NB4 (cell line): Measurements from ENCODE around the gene LRP1B.

Source experiments
- DNase-seq: peaks from one replicate; pipeline ENCODE4 v3.0.0; 2010; ENCODE audit warnings: low read depth
- H3K4me3 ChIP-seq: one replicate; pipeline ENCODE4 v1.5.1; 2011; ENCODE audit warnings: mild to moderate bottlenecking, low read depth, low read length, moderate library complexity
- MYC ChIP-seq: IDR thresholded peaks from 2 replicates; pipeline ENCODE4 v1.6.1; 2011; ENCODE audit warnings: low read depth, low read length
- POLR2A ChIP-seq: IDR thresholded peaks from 2 replicates; pipeline ENCODE4 v1.6.1; 2011; ENCODE audit warnings: mild to moderate bottlenecking; ENCODE audit not compliant: insufficient read length; ENCODE audit errors: extremely low read depth
- TF ChIP-seq, protein P1 (sequence below): IDR thresholded peaks from 2 replicates; pipeline ENCODE4 v1.6.1; 2011; ENCODE audit warnings: low read depth, low read length
- TF ChIP-seq, protein P2 (sequence below): IDR thresholded peaks from one replicate; pipeline ENCODE4 v1.5.1; 2012; ENCODE audit warnings: low read depth, low read length

Gene LRP1B

DNA sequence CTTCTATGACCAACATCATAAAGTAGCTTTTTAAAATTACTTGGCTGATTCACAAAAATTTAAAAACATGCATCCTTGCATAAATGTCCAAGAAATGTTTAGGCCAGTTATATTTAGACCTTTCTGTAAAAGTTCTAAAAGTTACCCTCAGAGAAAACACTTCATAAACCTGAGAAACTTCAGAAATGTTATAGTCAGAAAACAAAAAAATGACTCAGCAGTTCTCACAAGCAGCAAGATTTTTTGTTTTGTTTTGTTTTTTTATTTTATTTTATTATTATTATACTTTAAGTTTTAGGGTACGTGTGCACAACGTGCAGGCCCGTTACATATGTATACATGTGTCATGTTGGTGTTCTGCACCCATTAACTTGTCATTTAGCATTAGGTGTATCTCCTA, 648.1 kb downstream of the LRP1B start:
- DNase-seq: no peak
- TF ChIP-seq, protein P1, sequence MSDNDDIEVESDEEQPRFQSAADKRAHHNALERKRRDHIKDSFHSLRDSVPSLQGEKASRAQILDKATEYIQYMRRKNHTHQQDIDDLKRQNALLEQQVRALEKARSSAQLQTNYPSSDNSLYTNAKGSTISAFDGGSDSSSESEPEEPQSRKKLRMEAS: no peak
- TF ChIP-seq, protein P2, sequence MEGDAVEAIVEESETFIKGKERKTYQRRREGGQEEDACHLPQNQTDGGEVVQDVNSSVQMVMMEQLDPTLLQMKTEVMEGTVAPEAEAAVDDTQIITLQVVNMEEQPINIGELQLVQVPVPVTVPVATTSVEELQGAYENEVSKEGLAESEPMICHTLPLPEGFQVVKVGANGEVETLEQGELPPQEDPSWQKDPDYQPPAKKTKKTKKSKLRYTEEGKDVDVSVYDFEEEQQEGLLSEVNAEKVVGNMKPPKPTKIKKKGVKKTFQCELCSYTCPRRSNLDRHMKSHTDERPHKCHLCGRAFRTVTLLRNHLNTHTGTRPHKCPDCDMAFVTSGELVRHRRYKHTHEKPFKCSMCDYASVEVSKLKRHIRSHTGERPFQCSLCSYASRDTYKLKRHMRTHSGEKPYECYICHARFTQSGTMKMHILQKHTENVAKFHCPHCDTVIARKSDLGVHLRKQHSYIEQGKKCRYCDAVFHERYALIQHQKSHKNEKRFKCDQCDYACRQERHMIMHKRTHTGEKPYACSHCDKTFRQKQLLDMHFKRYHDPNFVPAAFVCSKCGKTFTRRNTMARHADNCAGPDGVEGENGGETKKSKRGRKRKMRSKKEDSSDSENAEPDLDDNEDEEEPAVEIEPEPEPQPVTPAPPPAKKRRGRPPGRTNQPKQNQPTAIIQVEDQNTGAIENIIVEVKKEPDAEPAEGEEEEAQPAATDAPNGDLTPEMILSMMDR: no peak
- TF ChIP-seq POLR2A (no peak), MYC (no peak)
- H3K4me3 ChIP-seq: no peak overlapping the region

DNA sequence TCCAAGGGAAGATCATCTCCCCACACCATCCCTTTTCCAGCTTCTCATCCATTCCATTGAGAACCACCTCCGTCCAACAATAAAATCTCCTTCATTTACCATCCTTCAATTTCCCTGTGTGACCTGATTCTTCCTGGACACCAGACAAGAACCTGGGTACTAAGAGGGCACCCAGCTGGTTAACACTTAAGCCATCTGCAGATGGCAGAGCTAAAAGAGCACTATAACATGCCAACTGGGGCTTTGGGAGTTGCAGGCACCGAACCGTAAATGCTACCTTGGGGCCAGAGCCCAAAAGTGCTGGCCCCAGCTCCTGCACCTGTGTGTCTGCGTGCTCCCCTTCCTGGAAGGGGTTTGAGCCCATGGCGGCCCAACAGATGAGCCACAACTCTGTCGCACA, 655.0 kb downstream of the LRP1B start:
- no peak overlapping the region for H3K4me3 ChIP-seq
- TF ChIP-seq, protein P2: no peak
- TF ChIP-seq POLR2A (no peak), MYC (no peak)
- TF ChIP-seq, protein P1: no peak
- no peak for DNase-seq

DNA sequence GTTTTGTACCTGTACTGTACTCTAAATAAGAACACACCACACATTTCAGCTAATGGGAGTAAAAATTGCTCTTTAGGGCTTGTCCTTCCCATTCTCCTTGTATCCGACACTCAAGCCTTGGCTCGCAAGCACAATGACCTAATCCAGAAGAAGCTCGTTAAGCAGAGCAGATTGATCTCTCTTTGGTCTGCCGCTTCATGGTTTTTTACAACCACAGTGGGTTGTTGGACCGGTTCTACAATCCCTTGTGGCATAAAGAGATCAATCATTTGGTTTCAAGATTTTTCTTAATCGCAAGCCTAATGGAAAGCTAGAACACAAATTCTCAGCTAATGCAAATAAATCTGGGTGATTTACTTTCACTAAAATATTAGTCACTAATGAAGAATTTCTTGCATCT, 662.1 kb downstream of the LRP1B start:
- DNase-seq: no peak
- TF ChIP-seq, protein P2: no peak
- TF ChIP-seq MYC (no peak), POLR2A (no peak)
- TF ChIP-seq, protein P1: no peak
- no peak overlapping the region for H3K4me3 ChIP-seq

DNA sequence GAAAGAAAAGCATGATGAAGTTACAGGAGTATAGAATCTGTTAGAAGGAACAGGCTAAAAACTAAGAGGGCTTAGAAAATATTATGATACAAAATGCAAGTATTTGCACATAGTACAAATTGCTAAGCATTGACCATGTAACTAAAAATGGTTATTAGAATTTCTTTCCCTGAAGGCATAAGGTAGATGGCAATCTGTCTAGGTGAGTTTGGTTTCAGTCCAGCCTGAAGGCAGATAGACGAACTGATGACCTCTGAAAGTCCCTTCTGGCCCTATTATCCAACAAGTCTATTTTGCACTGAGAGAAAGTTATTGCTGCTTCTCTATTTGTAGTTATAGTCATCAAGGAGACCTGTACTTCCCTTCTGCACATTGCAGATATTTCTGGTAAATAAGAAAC, 663.5 kb downstream of the LRP1B start:
- TF ChIP-seq, protein P1: no peak
- TF ChIP-seq MYC: no peak
- TF ChIP-seq POLR2A: no peak
- TF ChIP-seq, protein P2: no peak
- no peak for DNase-seq
- no peak overlapping the region for H3K4me3 ChIP-seq

DNA sequence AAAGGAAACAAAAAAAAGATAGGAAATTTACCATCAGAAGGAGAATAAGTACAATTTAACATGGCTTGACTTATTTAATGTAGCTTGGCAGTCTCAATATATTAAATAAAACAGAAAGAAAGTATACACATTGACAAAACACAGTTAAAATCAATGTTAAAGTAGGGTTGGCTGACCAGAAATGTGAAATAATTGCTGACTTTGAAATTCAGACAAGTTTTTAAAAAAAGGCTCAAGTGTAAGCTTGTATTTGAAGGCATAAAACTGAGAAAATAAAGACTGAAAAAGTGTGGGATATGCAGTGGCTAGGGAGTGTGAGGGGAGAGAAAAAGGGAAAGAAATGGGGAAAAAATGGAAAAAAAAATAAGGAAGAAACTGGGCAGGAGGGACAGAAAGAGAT, 665.8 kb downstream of the LRP1B start:
- DNase-seq: no peak
- no peak overlapping the region for H3K4me3 ChIP-seq
- TF ChIP-seq, protein P1: no peak
- TF ChIP-seq, protein P2: no peak
- TF ChIP-seq MYC (no peak), POLR2A (no peak)

DNA sequence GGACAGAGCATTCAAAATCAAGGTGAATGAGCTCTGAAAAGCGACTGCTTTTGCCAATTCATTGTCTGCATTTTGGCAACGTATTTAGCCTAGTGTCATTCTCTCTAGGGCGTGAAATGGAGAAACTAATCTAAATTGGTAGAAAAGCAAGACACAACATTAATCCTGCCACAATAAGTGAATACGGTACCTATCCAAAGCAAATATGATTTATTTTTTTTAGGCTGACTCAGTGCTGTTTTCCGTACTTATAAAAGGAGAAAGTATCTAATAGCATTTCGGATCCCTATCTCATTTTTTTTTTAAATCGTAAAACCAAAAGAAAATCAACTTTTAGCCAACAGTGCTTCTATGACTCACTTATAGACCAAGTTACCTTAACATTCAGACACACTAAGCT, 672.5 kb downstream of the LRP1B start:
- DNase-seq: no peak
- no peak overlapping the region for H3K4me3 ChIP-seq
- TF ChIP-seq, protein P2: no peak
- no peak for TF ChIP-seq MYC
- TF ChIP-seq, protein P1: no peak
- TF ChIP-seq POLR2A: no peak
